HG03175 (cell line): ENCODE results near the gene LMAN2.
"Not testable (repeated sequence)": the region's sequence is repeated elsewhere in the genome, so short reads cannot be mapped to it uniquely, and the experiment has no call there.

ENCODE experiments used
- ATAC-seq: cut with Tn5 transposase; IDR thresholded peaks from one replicate; pipeline ENCODE4 v1.9.1; 2021; ENCODE audit warnings: mild to moderate bottlenecking, moderate library complexity; ENCODE audit not compliant: unreplicated experiment

Gene LMAN2

GRCh38 chr5:177378884-177379883 lies 27.7 kb upstream of the LMAN2 start:
- peak; percentile 54 for ATAC-seq

DNA sequence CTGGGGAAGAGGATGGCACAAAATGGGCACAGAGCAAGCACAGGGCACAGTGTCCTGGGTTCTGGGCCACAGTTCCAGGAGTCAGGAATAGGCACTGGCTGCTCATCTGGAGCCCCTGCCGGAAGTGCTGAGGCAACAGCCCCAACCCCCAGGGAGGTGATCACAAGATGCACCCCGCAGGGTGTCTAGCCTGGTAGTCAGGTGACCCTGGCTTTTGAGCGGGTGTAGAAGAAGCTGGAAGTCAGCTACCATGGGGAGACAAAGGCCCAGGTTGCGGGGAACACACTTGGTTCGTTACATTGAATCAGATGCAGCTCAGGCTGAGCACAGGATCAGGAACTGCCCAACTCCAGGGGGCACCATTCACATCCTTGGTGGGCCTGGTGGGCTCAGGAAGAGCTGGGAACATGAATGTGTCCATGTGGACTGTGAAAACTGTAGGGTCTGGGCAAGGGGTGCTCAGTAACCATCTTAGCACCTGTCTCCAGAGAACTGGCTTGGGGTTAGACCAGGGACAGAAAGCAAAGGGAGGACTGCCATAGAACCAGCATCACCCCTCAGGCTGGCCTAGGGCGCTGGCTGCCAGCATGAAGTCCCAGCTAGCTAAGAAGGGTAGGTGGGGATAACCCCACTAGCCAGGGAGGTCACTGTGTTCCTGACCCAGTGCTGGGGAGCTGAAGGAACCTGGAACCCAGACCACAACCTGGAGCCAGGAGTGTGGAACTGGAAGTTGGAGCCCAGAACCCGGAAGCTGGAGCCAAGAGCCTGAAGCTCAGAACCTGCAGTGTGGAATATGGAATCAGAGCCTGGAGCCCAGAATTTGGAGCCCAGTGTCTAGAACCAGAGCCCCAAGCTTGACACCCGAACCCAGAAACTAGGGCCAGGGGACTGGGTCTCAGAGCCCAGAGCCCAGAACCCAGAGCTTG lies 26.6 kb upstream of the LMAN2 start:
- ATAC-seq, result no peak

DNA sequence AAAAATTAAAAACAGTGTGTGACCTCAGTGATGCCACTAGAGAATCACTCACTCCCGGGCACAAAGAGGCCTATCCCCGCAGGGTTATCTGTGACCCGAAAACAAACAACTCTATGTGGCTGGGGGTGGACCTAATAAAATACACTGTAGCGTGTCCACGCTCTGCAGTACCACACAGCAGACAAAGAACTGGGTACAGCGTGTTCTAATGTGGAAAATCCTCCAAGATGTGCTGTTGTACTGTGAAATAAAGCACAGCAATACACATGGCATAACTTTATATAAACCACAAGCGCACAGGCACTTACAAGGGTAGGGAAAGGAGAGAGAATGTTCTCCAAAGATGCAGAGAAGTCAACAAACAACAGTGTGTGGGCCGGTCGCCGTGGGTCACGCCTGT lies 24.6 kb upstream of the LMAN2 start:
- ATAC-seq, result no peak

DNA sequence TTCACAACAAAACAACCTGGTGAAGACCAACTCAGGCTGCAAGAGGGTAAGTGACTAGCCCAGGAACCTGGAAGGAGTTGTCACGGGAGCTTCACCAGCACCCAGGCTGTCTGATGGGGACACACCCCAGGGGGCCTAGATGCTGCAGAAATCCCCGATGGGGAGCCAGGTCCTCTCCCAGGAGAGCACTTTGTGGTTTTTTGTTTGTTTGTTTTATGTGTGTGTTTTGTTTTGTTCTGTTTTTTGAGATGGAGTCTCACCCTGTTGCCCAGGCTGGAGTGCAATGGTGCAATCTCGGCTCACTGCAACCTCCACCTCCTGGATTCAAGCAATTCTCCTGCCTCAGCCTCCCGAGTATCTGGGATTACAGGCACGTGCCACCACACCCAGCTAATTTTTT lies 24.0 kb upstream of the LMAN2 start:
- not testable (repeated sequence) for ATAC-seq

GRCh38 chr5:177374211-177374610 lies 22.7 kb upstream of the LMAN2 start:
- ATAC-seq, result no peak

GRCh38 chr5:177373806-177374205 lies 22.3 kb upstream of the LMAN2 start:
- ATAC-seq, result no peak

- ATAC-seq, result no peak
Observed at GRCh38 chr5:177372910-177373309, 21.4 kb upstream of the LMAN2 start.

DNA sequence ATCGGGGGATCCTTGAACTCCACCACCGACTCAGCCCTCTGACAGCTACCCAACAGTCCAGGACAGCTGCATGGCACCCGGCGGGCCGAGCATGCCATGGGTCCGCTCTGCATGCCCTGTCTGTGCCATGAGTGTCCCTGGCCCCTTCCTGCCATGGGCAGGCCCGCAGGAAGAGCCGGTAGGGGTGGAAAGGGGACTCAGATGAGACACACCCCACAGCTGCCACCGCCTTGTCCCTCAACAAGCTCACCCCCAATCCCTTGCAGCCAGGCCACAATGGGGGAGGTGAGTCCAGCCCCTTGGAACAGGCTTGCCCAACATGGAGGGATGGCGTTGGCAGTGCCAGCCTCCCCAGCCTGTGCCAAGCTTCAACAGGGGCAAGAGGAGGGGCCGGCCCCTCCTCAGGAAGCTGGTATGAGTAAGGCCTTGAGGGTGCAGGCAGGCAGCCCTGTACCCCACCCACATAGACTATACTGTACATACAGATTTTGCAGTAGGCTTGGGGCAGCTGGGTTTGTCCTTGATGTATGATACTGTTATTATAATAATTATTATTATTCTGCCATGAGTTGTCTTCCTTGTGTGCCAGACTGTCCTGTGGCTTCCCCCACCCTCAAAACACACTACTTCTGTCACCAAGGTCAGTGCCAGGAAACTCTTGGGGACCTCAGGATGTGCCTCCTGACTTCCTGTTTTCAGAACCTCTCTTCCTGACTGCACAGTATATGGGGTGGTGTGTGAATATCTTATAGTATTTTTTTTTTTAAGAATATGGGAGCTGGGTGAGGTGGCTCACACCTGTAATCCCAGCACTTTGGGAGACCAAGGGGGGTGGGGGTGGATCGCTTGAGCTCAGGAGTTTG lies 20.8 kb upstream of the LMAN2 start:
- no peak for ATAC-seq

- no peak for ATAC-seq
Observed at GRCh38 chr5:177371120-177372033, 19.9 kb upstream of the LMAN2 start.

- ATAC-seq, result no peak
Observed at GRCh38 chr5:177370488-177371119, 19.1 kb upstream of the LMAN2 start.

DNA sequence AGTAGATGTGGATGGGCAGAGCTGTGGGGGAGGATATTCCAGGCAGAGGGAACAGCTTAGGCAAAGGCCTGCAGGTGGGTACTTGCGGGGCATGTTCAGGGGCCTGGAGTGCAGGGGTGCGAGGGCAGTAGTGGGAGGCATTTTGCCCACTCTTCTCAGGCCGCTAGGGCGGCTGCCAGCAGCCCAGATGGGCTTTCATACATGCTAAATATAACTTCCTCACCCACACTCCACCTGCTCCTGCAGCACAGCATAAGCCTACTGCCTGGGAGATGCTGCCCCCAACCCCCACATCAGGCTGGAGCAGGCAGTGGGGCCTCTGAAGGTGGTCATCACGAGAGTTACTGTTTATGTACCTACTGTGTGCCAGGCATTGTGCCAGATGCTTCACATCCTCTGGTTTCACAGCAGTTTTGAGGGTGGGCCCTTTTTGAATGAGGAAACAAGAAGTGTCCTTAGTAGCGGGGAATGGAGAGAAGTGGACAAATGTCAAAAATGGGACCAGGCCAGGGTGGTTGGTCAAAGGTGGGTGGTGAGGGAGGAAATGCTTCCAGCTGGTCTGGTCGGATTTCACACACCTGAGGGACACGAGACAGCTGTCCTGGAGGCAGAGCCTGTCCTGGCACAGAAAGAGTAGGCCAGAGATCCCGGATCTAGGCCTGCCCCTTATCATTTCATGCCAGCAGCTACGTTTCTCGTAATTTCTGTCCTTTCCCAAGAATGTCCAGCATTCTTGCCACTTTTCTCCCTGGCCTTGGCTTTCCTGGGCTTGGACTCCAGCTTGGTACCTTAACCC lies 18.4 kb upstream of the LMAN2 start:
- ATAC-seq, result no peak

- no peak for ATAC-seq
Observed at GRCh38 chr5:177368869-177369644, 17.6 kb upstream of the LMAN2 start.

DNA sequence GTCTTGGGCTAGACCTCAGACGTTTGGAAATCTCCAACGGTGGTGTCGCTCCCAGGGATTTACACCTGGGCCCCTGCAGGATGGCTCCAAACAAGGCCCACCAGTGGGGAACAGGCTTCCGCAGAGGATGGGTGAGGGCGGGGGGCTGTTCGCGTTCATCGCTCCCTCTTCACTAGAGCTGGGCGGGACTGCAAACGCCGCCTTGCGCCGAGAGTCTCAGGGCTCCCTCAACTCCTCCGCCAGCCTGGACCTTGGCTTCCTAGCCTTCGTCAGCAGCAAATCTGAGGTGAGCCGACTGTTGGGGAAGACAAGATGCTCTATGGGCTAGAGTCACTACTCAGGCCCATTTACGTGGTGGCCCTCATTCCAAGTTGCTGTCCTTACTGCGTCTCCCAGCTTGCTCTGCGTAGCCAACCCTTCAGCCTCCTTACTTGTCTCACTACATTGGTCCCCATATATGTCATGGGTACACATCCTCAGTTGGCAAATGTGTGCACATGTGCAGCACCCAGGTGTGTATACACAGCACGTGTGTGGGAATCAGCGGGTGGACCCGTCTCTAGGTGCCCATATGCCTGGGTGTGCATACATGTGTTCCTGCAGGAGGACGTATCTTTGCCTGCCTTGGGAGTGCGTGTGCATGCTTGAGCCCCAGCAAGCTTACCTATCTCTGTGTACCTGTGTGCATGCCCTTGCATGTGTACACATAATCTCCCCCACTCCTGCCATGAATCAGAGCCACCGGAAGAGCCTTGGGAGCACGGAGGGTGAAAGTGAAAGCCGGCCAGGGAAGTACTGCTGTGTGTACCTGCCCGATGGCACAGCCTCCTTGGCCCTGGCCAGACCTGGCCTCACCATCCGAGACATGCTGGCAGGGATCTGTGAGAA lies 16.8 kb upstream of the LMAN2 start:
- ATAC-seq, result no peak

- no peak for ATAC-seq
Observed at GRCh38 chr5:177367323-177367848, 15.9 kb upstream of the LMAN2 start.

- no peak for ATAC-seq
Observed at GRCh38 chr5:177366528-177367322, 15.3 kb upstream of the LMAN2 start.
